ENCODE data around the gene BIRC7. TPM values are rescaled to one million over a fixed set of nuclear protein-coding genes. Genes with fewer than 3 reads are reported as not detected.

The BIRC7 gene
- total RNA-seq, 1 donor from 2014 or later = not detected

DNA sequence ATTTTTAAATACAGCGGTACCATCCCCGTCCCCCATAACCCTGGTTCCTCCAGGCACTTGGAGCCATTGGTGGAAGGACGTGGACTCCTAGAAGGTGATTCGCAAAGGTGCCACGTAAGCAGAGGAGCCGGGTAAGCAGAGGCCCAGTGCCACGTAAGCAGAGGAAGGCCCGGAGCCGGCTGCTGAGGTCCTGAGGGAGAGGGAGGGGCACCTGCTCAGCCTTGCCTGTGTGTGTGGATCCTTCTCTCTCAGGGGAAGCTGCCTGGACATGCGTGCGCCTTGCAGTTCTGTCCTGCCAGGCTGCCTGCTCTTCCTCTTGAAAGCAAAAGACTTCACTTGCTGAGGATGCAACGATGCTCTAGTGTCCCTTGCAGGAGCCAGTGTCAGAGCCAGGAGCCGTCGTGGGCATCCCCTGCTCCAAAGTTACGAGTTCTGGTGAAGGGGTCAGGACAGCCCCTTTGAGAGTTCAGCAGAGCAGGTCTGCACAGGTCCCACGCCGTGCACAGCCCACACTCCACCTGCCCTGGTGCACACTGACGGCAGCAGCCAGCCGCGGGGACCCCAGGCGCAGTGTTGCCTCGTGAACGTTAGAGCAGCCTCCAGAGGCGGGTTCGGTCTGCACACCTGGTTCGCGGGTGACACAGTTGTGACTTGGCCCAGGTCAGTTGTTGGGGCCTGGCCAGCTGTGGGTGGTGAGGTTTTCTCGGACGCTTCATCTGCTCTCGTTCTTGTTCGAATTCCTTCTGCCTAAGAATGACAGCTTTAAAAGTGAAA, 20.4 kb downstream of the BIRC7 start:
- no peak for TF ChIP-seq CTCF (IDR thresholded peaks at IDR 0.05; ENCODE audit: partially characterized antibody, unreplicated experiment)
- Mint-ChIP-seq H3K9me3 (ENCODE audit: unreplicated experiment) (peaks cover 15% of the 10 kb centered on the region), H3K36me3 (ENCODE audit: unreplicated experiment) (peaks cover 11% of the 10 kb centered on the region), H3K27ac (ENCODE audit: unreplicated experiment) (peak overlapping the region; percentile 14), H3K4me3 (ENCODE audit: unreplicated experiment) (peak overlapping the region; percentile 46), H3K4me1 (ENCODE audit: low read depth, unreplicated experiment) (peaks cover 40% of the 10 kb centered on the region), H3K27me3 (ENCODE audit: unreplicated experiment) (peaks cover 13% of the 10 kb centered on the region)
- no peak for DNase-seq

DNA sequence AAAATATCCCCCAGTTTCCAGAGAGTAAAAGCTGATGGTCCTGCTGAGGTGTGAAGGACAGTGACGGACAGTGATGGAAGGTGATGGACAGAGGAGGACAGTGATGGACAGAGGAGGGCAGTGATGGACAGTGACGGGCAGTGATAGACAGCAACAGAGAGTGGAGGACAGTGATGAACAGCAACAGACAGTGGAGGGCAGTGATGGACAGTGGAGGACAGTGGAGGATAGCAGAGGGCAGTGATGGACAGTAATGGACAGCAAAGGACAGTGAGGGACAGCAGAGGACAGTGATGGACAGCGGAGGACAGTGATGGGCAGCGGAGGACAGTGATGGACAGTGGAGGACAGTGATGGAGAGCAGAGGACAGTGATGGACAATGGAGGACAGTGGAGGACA, 21.2 kb downstream of the BIRC7 start:
- Mint-ChIP-seq H3K27ac (ENCODE audit: unreplicated experiment) (peak overlapping the region; percentile 34), H3K27me3 (ENCODE audit: unreplicated experiment) (peaks cover 13% of the 10 kb centered on the region), H3K36me3 (ENCODE audit: unreplicated experiment) (peaks cover 11% of the 10 kb centered on the region), H3K9me3 (ENCODE audit: unreplicated experiment) (peaks cover 14% of the 10 kb centered on the region), H3K4me1 (ENCODE audit: low read depth, unreplicated experiment) (peaks cover 41% of the 10 kb centered on the region), H3K4me3 (ENCODE audit: unreplicated experiment) (peak overlapping the region; percentile 67)
- no peak for DNase-seq
- TF ChIP-seq CTCF (IDR thresholded peaks at IDR 0.05; ENCODE audit: partially characterized antibody, unreplicated experiment) = no peak

DNA sequence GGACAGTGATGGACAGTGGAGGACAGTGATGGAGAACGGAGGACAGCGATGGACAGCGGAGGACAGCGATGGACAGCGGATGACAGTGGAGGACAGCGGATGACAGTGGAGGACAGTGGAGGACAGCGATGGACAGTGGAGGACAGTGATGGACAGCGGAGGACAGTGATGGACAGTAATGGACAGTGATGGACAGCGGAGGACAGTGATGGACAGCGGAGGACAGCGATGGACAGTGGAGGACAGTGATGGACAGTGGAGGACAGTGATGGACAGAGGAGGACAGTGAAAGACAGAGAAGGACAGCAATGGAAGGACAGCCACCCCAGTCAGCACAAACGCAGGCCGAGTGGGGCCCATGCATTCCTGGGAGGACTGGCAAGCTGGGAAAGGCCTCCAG, 21.9 kb downstream of the BIRC7 start:
- H3K9me3 Mint-ChIP-seq (ENCODE audit: unreplicated experiment) = peaks cover 13% of the 10 kb centered on the region
- H3K36me3 Mint-ChIP-seq (ENCODE audit: unreplicated experiment) = peaks cover 11% of the 10 kb centered on the region
- peak overlapping the region; percentile 34 for H3K27ac Mint-ChIP-seq (ENCODE audit: unreplicated experiment)
- no peak for DNase-seq
- TF ChIP-seq CTCF (IDR thresholded peaks at IDR 0.05; ENCODE audit: partially characterized antibody, unreplicated experiment) = no peak
- H3K4me3 Mint-ChIP-seq (ENCODE audit: unreplicated experiment) = peak overlapping the region; percentile 70
- H3K27me3 Mint-ChIP-seq (ENCODE audit: unreplicated experiment) = peaks cover 10% of the 10 kb centered on the region
- H3K4me1 Mint-ChIP-seq (ENCODE audit: low read depth, unreplicated experiment) = peaks cover 41% of the 10 kb centered on the region

DNA sequence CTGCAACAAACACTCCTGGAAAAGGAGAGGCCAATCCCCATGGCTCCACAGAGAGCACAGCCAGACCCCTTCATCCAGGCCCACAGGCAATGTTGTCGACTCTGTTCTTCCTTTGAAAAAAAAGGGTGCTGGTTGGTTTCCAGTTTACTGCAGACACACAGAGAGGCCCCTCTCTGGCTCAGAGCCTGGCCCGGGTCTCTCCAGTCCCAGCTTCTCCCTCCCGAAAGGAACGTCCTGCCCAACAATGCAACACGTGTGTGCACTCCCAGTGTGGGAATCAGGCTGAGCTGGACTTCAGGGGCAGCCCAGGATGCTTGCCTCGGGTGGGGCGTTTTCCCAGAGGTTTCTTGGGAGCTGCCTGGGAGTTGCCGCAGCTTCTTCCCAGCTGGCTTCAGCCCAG, 23.1 kb downstream of the BIRC7 start:
- H3K4me1 Mint-ChIP-seq (ENCODE audit: low read depth, unreplicated experiment) = peaks cover 36% of the 10 kb centered on the region
- peaks cover 11% of the 10 kb centered on the region for H3K36me3 Mint-ChIP-seq (ENCODE audit: unreplicated experiment)
- H3K9me3 Mint-ChIP-seq (ENCODE audit: unreplicated experiment) = peaks cover 9% of the 10 kb centered on the region
- H3K4me3 Mint-ChIP-seq (ENCODE audit: unreplicated experiment) = no peak overlapping the region
- no peak overlapping the region for H3K27ac Mint-ChIP-seq (ENCODE audit: unreplicated experiment)
- no peak for TF ChIP-seq CTCF (IDR thresholded peaks at IDR 0.05; ENCODE audit: partially characterized antibody, unreplicated experiment)
- DNase-seq = no peak
- peaks cover 6% of the 10 kb centered on the region for H3K27me3 Mint-ChIP-seq (ENCODE audit: unreplicated experiment)

- Mint-ChIP-seq H3K4me1 (ENCODE audit: low read depth, unreplicated experiment) (peaks cover 39% of the 10 kb centered on the region), H3K27ac (ENCODE audit: unreplicated experiment) (no peak overlapping the region), H3K4me3 (ENCODE audit: unreplicated experiment) (no peak overlapping the region)
Measured at GRCh38 chr20:63259734-63260460, 24.2 kb downstream of the BIRC7 start.

More at GRCh38 chr20:63259734-63260460, 24.2 kb downstream of the BIRC7 start:
- Mint-ChIP-seq H3K36me3 (ENCODE audit: unreplicated experiment) (peaks cover 11% of the 10 kb centered on the region), H3K27me3 (ENCODE audit: unreplicated experiment) (peaks cover 6% of the 10 kb centered on the region), H3K9me3 (ENCODE audit: unreplicated experiment) (peaks cover 8% of the 10 kb centered on the region)
- no peak for TF ChIP-seq CTCF (IDR thresholded peaks at IDR 0.05; ENCODE audit: partially characterized antibody, unreplicated experiment)
- DNase-seq = no peak

All from glutamatergic neuron (in vitro differentiated cells).